NCI-H446 treated with DMSO at 0.1 percent for 48 hours (cell line): ENCODE measurements around the gene SLC18A3.

ENCODE experiments used
- DNase-seq: peaks from one replicate; lab custom pipeline; 2025; lab: John Stamatoyannopoulos, UW

Gene SLC18A3

DNA sequence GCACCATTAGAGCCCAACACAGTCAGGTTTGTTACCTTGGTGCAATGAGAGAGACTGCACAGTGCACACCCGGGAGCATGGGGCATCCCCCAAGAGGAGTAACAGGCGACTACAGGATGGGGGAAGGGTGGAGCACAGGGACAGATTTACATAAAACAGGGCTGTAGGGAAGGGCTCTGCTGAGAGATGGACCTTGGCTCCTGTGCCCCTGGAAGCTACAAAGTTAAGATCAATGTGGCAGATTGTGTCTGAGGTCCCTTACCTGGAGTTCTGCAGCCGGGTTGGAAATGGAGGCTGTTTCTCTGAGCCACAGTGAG, 13.7 kb upstream of the SLC18A3 start:
- DNase-seq = no peak

DNA sequence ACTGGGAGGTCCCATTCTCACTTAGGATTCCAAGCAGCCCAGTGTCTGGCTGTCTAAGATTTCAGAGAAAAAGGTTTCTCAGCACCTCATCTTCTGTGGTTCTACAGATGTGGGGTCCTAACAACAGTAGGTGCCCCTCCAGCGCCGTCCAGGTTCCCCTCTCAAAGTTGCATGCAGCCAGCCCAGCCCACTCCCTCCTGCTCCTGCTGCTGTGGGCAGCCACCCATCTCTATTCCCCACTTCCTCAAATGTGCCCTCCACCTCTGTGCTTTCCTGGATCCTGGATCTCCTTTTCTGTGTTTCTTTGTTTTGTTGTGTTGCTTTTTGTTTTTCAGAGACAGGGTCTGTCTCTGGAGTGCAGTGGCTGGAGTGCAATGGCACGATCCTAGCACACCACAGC, 13.3 kb upstream of the SLC18A3 start:
- DNase-seq = no peak

DNA sequence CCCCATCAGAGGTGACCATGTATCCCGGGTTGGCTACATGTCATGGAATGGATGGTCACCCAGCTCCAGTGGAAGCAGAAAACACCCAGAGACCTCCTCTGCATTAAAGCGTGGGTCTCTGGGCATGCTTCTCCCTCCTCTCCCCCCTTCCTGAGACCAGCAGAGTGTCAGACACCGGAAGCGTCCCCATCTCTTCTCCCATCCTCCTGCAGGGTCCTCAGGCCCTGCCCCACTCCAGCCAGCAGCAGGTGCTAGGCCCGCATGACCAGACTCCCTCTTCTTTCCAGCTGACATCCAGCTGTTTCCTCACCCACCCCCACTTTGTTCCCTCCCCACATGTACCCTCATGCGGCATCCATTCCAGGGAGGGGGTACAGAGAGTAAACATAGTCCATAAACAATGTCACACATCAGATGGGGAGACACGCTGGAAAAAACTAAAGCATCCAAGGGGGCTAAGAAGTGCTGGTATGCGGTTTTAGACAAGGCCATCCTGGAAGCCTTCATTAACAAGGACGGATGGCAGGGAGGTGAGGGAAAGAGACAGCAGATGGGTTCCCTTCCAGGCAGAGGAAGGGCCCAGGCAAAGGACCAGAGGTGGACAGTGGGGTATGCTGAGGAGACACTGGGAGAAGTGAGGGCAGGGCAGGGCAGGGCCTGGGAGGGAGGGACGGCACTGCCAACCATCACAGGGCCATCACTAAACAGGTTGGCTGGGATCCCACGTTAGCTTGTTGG, 12.5 kb upstream of the SLC18A3 start:
- no peak for DNase-seq

DNA sequence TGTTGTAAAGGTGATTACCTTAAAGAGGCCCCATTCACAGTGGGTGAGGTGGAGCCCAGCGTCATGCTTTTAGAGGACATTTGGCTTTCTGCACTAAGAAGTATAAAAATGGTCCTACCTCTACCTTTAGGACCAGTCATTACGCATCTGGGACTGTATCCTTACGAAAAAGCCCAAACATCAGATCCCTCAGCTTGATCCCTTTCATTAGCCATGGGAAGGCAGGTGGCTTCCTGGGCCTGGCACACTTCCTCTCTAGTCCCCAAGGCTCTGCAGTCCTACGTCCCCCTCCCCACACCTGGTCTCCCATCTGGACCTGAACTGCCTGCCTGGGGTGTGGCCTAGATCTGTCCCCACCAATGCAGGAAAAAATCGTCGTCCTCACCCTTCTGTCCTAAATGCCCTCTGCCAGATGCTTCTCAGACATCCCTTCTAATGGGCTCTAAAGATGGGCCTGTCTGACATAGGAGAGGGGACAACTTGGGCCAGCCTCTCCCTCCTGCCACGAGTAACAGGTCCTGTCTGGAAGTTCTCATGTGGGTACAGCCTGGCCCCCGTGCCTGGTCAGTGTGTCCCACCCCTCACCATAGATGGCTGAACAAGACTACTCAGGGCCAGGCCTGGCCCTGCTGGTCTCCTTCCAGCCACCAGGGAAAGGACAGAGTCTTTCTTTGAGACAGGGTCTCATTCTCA, 11.8 kb upstream of the SLC18A3 start:
- no peak for DNase-seq

DNA sequence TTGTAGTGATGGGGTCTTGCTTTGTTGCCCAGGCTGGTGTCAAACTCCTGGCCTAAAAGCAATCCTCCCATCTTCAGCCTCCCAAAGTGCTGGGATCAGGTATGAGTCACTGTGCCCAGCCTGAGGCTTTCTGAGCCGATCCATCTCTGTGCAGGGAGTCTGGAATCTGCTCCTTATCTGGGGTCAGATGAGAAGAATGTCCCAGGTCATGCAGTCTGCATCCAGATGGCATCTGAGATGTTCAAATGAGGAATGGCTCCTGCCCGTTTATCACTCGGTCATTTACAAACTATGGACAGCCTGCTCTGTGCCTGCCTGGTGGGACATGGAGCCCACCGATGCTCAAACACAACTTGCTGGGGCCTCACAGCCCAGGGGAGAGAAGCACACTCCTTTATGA, 11.1 kb upstream of the SLC18A3 start:
- DNase-seq = no peak

DNA sequence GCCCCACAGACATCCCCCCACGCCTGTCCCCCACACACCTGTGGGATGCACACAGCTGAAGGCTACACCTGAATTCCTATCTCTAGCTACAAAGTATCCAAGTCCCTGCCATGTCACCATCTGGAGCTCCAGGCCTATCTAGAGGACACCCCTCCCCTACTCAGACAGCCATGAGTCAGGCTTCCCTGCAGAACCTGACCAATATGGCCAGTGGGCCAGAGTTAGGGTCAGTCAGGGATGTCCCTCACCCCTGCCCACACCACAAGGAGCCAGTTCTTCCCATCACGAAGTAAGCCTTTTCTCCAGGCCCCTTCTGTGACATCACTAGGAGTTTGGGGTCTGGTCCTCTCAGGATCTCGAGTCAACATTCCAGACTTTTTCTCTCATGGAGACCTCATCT, 10.6 kb upstream of the SLC18A3 start:
- no peak for DNase-seq

DNA sequence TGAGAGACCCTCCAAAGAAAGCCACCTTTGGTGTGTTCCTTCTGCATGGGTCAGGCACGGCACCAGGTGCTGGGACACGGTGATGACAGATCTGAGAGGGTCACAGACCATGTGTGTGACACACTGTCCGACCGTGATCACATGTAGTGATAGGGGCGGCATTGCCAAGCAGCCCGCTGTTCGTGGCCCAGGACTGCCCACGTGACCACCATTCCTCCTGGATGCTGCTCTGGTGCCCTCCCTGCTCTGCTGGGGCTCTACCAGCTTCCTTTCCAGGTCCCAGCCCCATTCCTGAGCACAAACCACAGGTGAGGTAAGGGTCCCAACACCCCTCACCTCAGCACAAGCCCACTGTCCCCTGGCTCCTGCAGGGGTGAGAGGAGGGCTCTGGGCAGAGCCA, 10.1 kb upstream of the SLC18A3 start:
- no peak for DNase-seq

DNA sequence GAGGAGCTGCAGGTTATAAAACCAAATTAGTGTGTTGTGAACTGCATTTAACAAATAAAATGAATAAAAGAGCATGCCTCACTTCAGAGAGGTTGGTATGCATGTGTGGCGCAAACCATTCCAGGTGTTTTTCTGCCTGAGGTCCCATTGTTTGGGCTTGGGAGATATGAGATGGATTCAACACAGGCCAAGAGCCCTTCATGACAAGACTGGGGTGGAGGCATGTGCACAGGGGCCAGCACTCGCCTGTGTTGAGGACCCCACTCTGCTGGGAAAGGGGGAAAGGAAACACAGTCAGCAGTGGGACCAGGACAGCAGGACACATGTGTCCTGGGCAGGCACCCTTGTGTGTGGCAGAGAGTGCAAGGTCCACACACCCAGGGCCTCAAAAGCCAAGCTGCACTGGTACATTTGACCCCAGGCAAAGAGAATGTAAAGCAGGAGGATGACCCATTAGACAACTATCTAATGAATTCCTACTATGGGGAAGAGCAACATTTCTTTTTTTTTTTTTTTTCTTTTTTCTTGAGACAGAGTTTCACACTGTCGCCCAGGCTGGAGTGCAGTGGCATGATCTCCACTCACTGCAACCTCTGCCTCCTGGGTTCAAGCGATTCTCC, 9.2 kb upstream of the SLC18A3 start:
- DNase-seq = no peak

DNA sequence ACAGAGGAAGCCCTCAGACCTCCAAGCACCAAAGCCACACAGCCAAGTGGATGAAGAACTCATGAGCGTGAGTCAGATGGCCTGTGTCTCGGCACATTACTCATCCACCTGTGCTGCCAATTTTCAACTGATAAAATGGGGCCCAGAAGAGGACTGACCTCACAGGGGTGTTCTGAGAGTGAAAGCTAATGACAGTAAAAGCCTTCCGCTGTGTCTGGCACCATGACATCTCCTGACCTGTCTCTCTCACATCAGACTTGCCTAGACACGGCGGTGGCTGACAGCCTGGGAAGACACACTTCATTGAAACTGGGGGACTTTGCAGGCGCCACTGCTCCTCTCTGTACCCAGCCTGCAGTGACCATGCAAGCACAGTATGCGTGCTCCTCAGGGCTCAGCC, 8.3 kb upstream of the SLC18A3 start:
- DNase-seq = peak; percentile 26

DNA sequence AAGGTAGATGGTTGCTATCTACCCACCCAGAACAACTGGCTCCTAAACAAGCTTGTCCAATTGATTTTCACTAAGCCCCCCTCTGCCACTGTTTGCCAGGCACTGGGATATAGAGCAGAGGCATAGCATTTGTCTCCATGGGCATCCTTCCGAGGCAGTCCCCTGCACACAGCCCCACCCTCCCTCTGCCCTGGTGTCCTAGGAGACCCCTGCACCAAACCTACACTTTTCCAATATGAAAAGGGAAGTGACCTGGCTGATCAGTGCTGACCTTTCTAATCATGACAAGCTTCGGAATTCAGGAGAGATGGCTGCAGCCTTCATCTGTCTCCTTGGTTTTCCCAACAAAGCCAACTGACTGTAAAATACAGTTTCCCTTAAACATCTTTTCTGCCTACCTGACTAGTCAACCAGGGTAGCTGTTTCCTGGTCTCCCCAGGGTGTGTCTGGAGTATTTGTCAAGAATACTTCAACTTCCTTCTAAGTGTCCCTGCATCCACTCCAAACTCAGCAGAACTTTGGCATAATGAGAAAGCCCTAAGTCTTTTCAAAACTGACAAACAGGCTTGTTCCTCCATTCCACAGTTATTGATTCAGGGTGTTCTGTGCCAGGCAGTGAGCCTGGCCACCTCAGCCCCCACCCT, 7.6 kb upstream of the SLC18A3 start:
- no peak for DNase-seq

DNA sequence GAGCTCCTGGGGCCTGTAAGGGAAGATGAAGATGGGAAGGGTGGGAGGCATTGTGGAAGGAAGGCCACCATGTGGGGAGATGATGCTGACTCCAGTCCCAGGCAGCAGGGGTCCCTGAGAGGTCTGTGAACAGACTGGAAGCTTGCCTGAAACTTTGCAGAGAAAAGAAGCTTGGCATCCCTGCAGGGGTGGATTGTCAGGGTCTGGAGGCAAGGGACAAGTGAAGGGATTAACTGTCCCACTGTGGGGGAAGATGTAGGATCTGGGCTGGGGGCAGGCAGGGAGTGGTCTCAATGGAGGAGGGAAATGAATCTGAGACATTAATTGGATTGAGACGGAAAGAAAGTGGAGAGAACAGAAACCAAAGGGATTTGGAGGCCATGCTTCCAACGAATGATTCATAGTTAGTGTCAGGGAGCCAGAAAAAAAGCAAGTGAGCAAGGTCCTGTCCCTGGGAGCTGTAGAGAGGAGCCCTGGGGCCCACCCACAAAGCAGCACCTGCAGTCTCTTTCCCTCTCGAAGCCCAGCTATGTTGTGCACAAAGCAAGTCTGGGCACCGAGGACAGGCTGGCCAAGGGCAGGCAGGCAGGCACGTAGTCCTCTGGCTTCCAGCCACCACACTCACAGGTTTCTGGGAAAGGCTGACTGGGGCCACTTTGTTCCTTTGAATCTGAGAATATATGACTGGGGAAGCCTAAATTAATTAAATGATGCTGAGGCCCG, 4.7 kb upstream of the SLC18A3 start:
- peak; percentile 44 for DNase-seq

DNA sequence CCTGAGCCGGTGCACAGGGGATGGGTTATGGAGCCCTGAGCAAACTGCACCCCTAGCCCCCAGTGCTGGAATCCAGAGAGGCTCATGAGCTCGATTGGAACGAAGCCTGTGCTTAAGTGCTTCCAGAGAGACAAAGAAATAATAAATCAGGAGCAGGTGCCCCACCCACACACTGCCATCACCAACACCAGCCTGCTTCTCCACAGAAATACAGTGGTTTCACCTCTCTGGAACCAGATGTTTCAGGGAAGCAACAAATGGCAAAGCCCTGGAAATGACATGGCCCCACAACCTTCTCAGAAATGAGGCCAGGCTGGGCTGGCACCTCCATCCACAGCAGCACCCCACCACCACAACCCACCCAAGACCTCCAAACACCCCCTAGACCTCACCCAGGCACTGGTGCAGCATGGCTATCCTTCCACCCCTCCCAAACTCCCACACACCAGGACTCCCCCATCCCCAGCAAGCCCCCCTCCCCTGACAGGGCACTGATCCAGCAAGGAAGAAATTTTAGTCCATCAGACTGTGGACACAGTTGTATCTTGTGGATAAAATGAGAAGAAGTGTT, 4.1 kb upstream of the SLC18A3 start:
- DNase-seq = no peak

DNA sequence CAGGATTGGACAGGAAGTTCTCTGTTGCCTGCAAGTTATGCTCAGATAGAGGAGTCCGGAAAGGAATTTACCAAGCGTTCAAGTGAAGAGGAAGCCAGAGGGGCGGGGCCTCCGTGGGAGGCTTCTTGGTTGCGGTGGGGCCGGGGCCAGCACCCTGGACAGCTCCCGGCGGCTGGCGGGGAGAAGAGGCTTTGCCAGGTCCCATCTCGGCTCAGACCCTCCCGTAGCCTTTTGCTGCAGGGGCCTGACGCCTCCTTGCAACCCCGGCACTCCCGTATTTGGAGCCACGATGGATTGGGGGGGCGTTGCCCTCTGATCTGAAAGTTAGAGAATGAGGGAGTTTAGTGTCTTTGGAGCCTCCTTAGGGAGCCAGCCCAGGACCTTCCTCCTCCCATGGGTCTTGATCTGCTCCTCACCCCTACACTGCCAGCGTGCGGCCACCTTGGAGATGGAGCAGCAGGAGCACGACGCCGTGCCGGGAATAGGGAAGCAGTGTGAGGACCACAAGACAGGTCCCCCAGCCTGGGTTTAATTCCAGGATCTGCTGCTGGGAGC, 3.1 kb upstream of the SLC18A3 start:
- DNase-seq = no peak

DNA sequence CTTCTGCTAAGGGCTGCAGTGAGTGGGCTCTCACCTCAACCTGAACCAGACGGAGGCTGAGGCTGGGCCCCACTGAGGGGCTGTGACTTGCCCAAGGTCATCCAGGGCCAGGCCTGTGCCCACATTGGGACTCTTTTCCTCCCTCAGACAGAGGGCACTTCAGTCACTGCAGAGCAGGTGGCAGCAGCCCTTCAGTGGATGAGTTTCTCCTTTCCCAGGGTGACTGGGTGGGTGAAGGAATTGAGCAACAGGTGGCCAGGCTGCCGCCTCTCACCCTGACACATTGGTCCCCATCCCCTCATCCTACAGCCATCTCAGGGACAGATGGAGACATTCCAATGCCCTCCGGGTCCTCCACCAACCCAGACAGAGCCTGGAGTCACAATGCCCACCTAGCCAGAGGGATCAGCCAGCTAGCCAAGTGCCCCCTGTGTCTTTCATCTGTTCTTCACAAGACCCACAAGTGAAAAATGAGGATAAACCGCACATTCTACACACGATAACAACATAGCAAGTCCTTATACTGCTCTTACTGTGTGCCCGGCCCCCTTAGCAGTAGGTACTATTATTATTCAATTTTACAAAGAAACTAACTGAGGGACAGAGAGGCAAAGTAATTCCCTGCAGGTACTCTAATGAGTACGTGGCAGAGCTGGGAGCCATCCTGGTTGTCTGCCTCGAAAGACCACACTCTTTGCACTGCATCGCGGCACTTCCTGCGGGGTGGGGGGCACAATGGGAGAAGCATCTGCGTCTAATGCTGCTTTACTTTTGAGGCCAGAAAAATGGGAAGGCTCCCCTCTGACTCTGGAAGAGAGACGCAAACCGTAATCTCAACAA, 1.7 kb upstream of the SLC18A3 start:
- DNase-seq = no peak

DNA sequence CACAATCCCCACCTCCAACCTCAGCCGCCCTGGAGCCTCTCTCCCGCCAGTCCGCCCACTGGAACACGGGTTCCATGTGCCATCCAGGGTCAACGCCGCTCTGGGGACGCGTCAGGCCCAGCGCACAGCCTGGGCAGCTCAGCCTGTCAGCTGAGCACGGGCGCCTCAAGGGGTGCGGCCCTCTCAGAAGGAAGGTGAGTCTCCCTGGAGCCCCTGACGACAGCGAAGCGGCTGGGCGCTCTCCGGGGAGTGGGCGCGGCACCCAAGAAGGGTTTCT, 1.2 kb upstream of the SLC18A3 start:
- DNase-seq = no peak

DNA sequence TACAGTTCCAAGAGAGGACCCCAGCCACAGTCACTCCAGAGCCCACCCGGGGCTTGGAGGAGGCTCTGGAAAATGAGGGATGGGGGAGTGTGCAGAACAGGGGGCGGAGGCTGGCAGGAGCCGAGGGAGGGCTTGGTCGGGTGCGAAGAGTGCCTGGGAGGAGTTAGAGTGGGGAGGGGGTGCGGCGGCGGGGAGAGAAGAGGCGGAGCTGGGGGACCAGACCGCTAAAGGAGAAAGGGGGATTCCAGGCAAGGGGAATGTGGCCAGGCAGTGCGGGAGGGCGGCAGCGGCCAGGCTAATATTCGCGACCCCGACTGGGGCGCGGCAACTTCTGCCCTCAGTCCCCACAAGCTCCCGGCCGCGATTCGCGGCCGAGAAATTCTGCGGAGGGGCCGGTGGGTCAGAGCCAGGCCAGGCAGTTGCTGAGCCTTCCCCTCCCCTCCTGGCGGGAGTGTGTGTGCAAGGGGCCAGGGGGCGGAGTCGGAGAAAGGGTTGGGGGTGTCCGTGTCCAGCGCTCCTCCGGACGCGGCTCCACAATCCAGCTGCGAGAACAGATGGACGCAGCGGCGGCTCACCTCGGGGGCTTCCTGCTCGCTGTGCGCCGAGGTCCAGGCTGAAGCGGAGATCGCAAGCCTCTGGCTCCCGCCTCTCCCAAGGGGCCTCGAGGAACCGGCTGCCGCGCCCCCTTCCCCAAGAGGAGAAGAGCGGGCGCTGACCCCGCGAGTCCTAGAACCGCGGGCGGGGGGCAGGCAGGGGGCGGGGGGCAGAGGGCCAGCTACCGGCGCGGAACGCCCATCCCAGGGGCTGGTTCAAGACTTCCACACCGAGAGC, 612 bp upstream of the SLC18A3 start:
- no peak for DNase-seq

DNA sequence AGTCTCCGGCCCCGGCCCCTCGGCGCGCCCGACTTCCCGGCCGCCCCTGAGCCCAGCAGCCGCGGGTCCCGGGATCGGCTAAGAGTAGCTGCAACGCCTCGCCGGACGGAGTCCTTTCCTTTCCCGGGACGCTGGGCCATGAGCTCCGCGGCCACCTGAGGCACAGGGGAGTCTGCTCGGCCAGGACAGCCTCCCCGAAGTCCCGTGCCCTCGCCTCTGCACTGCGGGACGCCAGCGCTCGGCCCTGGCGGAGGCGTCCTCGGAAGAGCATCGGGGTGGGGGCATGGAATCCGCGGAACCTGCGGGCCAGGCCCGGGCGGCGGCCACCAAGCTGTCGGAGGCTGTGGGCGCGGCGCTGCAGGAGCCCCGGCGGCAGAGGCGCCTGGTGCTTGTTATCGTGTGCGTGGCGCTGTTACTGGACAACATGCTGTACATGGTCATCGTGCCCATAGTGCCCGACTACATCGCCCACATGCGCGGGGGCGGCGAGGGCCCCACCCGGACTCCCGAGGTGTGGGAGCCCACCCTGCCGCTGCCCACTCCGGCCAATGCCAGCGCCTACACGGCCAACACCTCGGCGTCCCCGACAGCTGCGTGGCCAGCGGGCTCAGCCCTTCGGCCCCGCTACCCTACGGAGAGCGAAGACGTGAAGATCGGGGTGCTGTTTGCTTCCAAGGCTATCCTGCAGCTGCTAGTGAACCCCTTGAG, 502 bp downstream of the SLC18A3 start:
- DNase-seq = no peak

DNA sequence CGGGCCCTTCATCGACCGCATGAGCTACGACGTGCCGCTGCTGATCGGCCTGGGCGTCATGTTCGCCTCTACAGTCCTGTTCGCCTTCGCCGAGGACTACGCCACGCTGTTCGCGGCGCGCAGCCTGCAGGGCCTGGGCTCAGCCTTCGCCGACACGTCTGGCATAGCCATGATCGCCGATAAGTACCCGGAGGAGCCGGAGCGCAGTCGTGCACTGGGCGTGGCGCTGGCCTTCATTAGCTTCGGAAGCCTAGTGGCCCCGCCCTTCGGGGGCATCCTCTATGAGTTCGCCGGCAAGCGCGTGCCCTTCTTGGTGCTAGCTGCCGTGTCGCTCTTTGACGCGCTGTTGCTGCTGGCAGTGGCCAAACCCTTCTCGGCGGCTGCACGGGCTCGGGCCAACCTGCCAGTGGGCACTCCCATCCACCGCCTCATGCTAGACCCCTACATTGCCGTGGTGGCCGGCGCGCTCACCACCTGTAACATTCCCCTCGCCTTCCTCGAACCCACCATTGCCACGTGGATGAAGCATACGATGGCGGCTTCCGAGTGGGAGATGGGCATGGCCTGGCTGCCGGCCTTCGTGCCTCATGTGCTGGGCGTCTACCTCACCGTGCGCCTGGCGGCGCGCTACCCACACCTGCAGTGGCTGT, 1.2 kb downstream of the SLC18A3 start:
- no peak for DNase-seq
